Cerebellar cortex (tissue), 1 donor: ENCODE measurements around the gene HOXA3.

Experiments
- DNase-seq: peaks from one replicate; pipeline ENCODE4 v3.0.0-alpha.2; 2015; ENCODE audit warnings: low spot score

The HOXA3 gene

GRCh38 chr7:27165996-27166530 is 13.7 kb upstream of the HOXA3 start:
- DNase-seq: peak; percentile 52

GRCh38 chr7:27165089-27165995 is 13.0 kb upstream of the HOXA3 start, which contains the start of gene HOXA9:
Gene HOXA9, minus strand, starts transcription at chr7:27165537. Its CDS starts 80 bp downstream, at chr7:27165457.
- peak; percentile 68 for DNase-seq

GRCh38 chr7:27164367-27165088 is 12.1 kb upstream of the HOXA3 start:
- peak; percentile 26 for DNase-seq

- DNase-seq: no peak
Observed at GRCh38 chr7:27164045-27164366, 11.6 kb upstream of the HOXA3 start.

- no peak for DNase-seq
Observed at GRCh38 chr7:27163288-27164044, 11.1 kb upstream of the HOXA3 start.

- no peak for DNase-seq
Observed at GRCh38 chr7:27162561-27163287, 10.3 kb upstream of the HOXA3 start.

- DNase-seq: no peak
Observed at GRCh38 chr7:27161721-27162560, 9.6 kb upstream of the HOXA3 start.

- DNase-seq: peak; percentile 73
Observed at GRCh38 chr7:27161214-27161720, 8.9 kb upstream of the HOXA3 start.

GRCh38 chr7:27160546-27161213 is 8.3 kb upstream of the HOXA3 start:
- peak; percentile 79 for DNase-seq

- no peak for DNase-seq
Observed at GRCh38 chr7:27160145-27160545, 7.8 kb upstream of the HOXA3 start.

GRCh38 chr7:27159266-27160144 is 7.1 kb upstream of the HOXA3 start:
- no peak for DNase-seq

- no peak for DNase-seq
Observed at GRCh38 chr7:27158436-27159265, 6.3 kb upstream of the HOXA3 start.

- no peak for DNase-seq
Observed at GRCh38 chr7:27157702-27158431, 5.5 kb upstream of the HOXA3 start.

- no peak for DNase-seq
Observed at GRCh38 chr7:27156916-27157701, 4.7 kb upstream of the HOXA3 start.

GRCh38 chr7:27156508-27156898 is 4.1 kb upstream of the HOXA3 start, which contains the start of gene HOXA7:
Gene HOXA7, minus strand, starts transcription at chr7:27156675. Its CDS starts 130 bp downstream, at chr7:27156545.
- DNase-seq: peak; percentile 70

- no peak for DNase-seq
Observed at GRCh38 chr7:27155816-27156507, 3.6 kb upstream of the HOXA3 start.
